ENCODE results near the gene KLK7. TPM values are rescaled to one million over a fixed set of nuclear protein-coding genes. Genes with fewer than 3 reads are reported as not detected.
A peak's percentile ranks its signal among the peaks of the same experiment; 100 is the strongest.

The KLK7 gene
- total RNA-seq, 4 donors from 2014 or later: 48.3 to 418 (median 218) TPM

- DNase-seq (ENCODE audit: low spot score in 2 of 2): no peak
- Histone ChIP-seq H3K27ac (peak within 1 kb of the TSS; percentile 65), H3K4me1 (peaks cover 21% of the 10 kb centered on the region), H3K27me3 (peaks cover 50% of the 10 kb centered on the region), H3K4me3 (peak within 1 kb of the TSS; percentile 35), H3K36me3 (no peaks in the 10 kb centered on the region), H3K9me3 (no peaks in the 10 kb centered on the region)
- no peak for TF ChIP-seq POLR2AphosphoS5 (IDR thresholded peaks at IDR 0.05)
- no peak for TF ChIP-seq CTCF (IDR thresholded peaks at IDR 0.05)
- no peak for TF ChIP-seq EP300 (IDR thresholded peaks at IDR 0.05)
- no peak for TF ChIP-seq POLR2A (IDR thresholded peaks at IDR 0.05)
- 15% methylated on average over 7 of the region's 7 CpGs for WGBS
These were observed 17.8 kb upstream of the KLK7 start, which contains the start of gene KLK8 for GRCh38 chr19:51001515-51001914. KLK8 (minus strand) TSS chr19:51001604; CDS start chr19:51001167, 437 bp downstream.

- no peak for DNase-seq (ENCODE audit: low spot score in 2 of 2)
- Histone ChIP-seq H3K4me1 (peaks cover 21% of the 10 kb centered on the region), H3K27me3 (peaks cover 46% of the 10 kb centered on the region), H3K36me3 (no peaks in the 10 kb centered on the region), H3K4me3 (peak overlapping the region; percentile 35), H3K27ac (peak overlapping the region; percentile 65), H3K9me3 (no peaks in the 10 kb centered on the region)
- TF ChIP-seq EP300 (IDR thresholded peaks at IDR 0.05): no peak
- no peak for TF ChIP-seq POLR2AphosphoS5 (IDR thresholded peaks at IDR 0.05)
- TF ChIP-seq POLR2A (IDR thresholded peaks at IDR 0.05): no peak
- no peak for TF ChIP-seq CTCF (IDR thresholded peaks at IDR 0.05)
- WGBS: 31% methylated on average over 15 of the region's 16 CpGs
These were observed 17.3 kb upstream of the KLK7 start for GRCh38 chr19:51000981-51001380.

- no peak for DNase-seq (ENCODE audit: low spot score in 2 of 2)
- Histone ChIP-seq H3K4me3 (peak overlapping the region; percentile 35), H3K27me3 (peaks cover 46% of the 10 kb centered on the region), H3K9me3 (no peaks in the 10 kb centered on the region), H3K36me3 (no peaks in the 10 kb centered on the region), H3K27ac (no peak overlapping the region), H3K4me1 (peaks cover 21% of the 10 kb centered on the region)
- WGBS: 94% methylated on average over 3 of the region's 10 CpGs
- no peak for TF ChIP-seq CTCF (IDR thresholded peaks at IDR 0.05)
- no peak for TF ChIP-seq EP300 (IDR thresholded peaks at IDR 0.05)
- no peak for TF ChIP-seq POLR2A (IDR thresholded peaks at IDR 0.05)
- no peak for TF ChIP-seq POLR2AphosphoS5 (IDR thresholded peaks at IDR 0.05)
These were observed 16.7 kb upstream of the KLK7 start for GRCh38 chr19:51000426-51000825.

GRCh38 chr19:50998686-50999085 lies 15.0 kb upstream of the KLK7 start:
- Histone ChIP-seq H3K4me1 (peaks cover 21% of the 10 kb centered on the region), H3K9me3 (no peaks in the 10 kb centered on the region), H3K4me3 (no peak overlapping the region), H3K27ac (no peak overlapping the region), H3K27me3 (peaks cover 45% of the 10 kb centered on the region), H3K36me3 (no peaks in the 10 kb centered on the region)
- no peak for DNase-seq (ENCODE audit: low spot score in 2 of 2)
- no peak for TF ChIP-seq POLR2AphosphoS5 (IDR thresholded peaks at IDR 0.05)
- no peak for TF ChIP-seq CTCF (IDR thresholded peaks at IDR 0.05)
- TF ChIP-seq EP300 (IDR thresholded peaks at IDR 0.05): no peak
- TF ChIP-seq POLR2A (IDR thresholded peaks at IDR 0.05): no peak
- WGBS: 63% methylated on average over 4 of the region's 4 CpGs

GRCh38 chr19:50998061-50998460 lies 14.3 kb upstream of the KLK7 start:
- no peaks in the 10 kb centered on the region for H3K9me3 ChIP-seq
- TF ChIP-seq POLR2A (IDR thresholded peaks at IDR 0.05): no peak
- no peak for TF ChIP-seq POLR2AphosphoS5 (IDR thresholded peaks at IDR 0.05)
- no peak for TF ChIP-seq EP300 (IDR thresholded peaks at IDR 0.05)
- TF ChIP-seq CTCF (IDR thresholded peaks at IDR 0.05): no peak
- peaks cover 39% of the 10 kb centered on the region for H3K27me3 ChIP-seq
- WGBS: 72% methylated on average over 5 of the region's 5 CpGs
- no peak overlapping the region for H3K27ac ChIP-seq
- H3K4me3 ChIP-seq: no peak overlapping the region
- H3K36me3 ChIP-seq: no peaks in the 10 kb centered on the region
- H3K4me1 ChIP-seq: peaks cover 21% of the 10 kb centered on the region
- DNase-seq (ENCODE audit: low spot score in 2 of 2): no peak

Measured in suprapubic skin (tissue), 4 donors.